GM12878 (cell line): ENCODE measurements around the gene ARMC6. TPM values are rescaled to one million over a fixed set of nuclear protein-coding genes. Genes with fewer than 3 reads are reported as not detected.
A peak's percentile ranks its signal among the peaks of the same experiment; 100 is the strongest.

ENCODE experiments used
- ATAC-seq: fragments of 200-7000 bp; cut with Tn5 transposase; 3 replicates; pipeline ENCODE4 v1.9.1; 2020; ENCODE audit warnings: mild to moderate bottlenecking, moderate library complexity
- BruUV-seq: library from RNA; stranded (reverse); fragments of 400-500 nt; replicated peaks from 2 replicates; lab custom pipeline; 2021; lab: Mats Ljungman, UMichigan
- CTCF ChIA-PET: fragments of 300-600 bp; sonication (Branson Sonifier 250); formaldehyde crosslinking; extraction: SDS; loops from one replicate; lab custom pipeline; 2021; ENCODE audit warnings: inconsistent platforms; lab: Yijun Ruan, JAX
- POLR2A ChIA-PET: fragments of 350-600 bp; formaldehyde crosslinking; extraction: SDS; loops from one replicate; lab custom pipeline; 2021; ENCODE audit warnings: inconsistent platforms; lab: Charles Lee
- RAD21 ChIA-PET: fragments of 300-600 bp; sonication (Branson Sonifier 250); formaldehyde crosslinking; loops from one replicate; lab custom pipeline; 2023; ENCODE audit warnings: antibody characterized with exemption; ENCODE audit not compliant: unreplicated experiment; lab: Charles Lee
- SMC1A ChIA-PET: fragments of 300-600 bp; sonication (Branson Sonifier 250); formaldehyde crosslinking; loops from one replicate; lab custom pipeline; 2023; ENCODE audit not compliant: unreplicated experiment, uncharacterized antibody; lab: Charles Lee
- DNase-seq: peaks from one replicate; pipeline ENCODE4 v3.0.0-alpha.2; 2011; ENCODE audit warnings: low read depth, low spot score
- FAIRE-seq: peaks from 3 replicates; lab custom pipeline; 2011; peaks lifted over from hg19 to GRCh38; lab: Jason Lieb, UNC
- H2AFZ ChIP-seq: 2 replicates; pipeline ENCODE4 v1.6.0; 2011; ENCODE audit warnings: low read depth, low read length, control low read depth; ENCODE audit not compliant: control insufficient read depth
- H3K27ac ChIP-seq: 2 replicates; pipeline ENCODE4 v1.5.1; 2011; ENCODE audit warnings: control low read depth; ENCODE audit not compliant: control insufficient read depth, insufficient read depth
- H3K27me3 ChIP-seq, 2 experiments: replicated peaks in 1 of 2; 2 replicates each; pipeline versions ENCODE4 v1.6.0 to v1.6.1; 2011; ENCODE audit warnings: low read length in 1 of 2; ENCODE audit not compliant: control insufficient read depth in 2 of 2, insufficient read depth in 2 of 2
- H3K36me3 ChIP-seq, 2 experiments: 2 replicates each; pipeline ENCODE4 v1.5.1; 2011; ENCODE audit warnings: low read length in 1 of 2; ENCODE audit not compliant: control insufficient read depth in 2 of 2, insufficient read depth in 2 of 2
- H3K4me1 ChIP-seq: 2 replicates; pipeline ENCODE4 v1.6.1; 2011; ENCODE audit warnings: mild to moderate bottlenecking, low read length, moderate library complexity, mixed read lengths; ENCODE audit not compliant: control insufficient read depth, insufficient read depth
- H3K4me2 ChIP-seq: 2 replicates; pipeline ENCODE4 v1.6.0; 2011; ENCODE audit warnings: control low read depth; ENCODE audit not compliant: control insufficient read depth, insufficient read depth
- H3K4me3 ChIP-seq: fragments of 200-600 bp; sonication (generic); 2 replicates; pipeline ENCODE4 v1.5.1; 2016
- H3K79me2 ChIP-seq: 2 replicates; pipeline ENCODE4 v1.6.0; 2011; ENCODE audit warnings: low read length; ENCODE audit not compliant: control insufficient read depth, insufficient read depth
- H3K9ac ChIP-seq: 2 replicates; pipeline ENCODE4 v1.8.0; 2011; ENCODE audit warnings: low read length, control low read depth, mixed read lengths; ENCODE audit not compliant: control insufficient read depth, insufficient read depth
- H3K9me3 ChIP-seq: replicated peaks from 3 replicates; pipeline ENCODE4 v1.5.1; 2011; ENCODE audit warnings: mild to moderate bottlenecking, low read length; ENCODE audit not compliant: control insufficient read depth, insufficient read depth
- H4K20me1 ChIP-seq: 2 replicates; pipeline ENCODE4 v1.6.0; 2011; ENCODE audit not compliant: control insufficient read depth, insufficient read depth
- ASH2L ChIP-seq: fragments of 300-600, 200-600 bp; sonication (generic); IDR thresholded peaks from 2 replicates; pipeline ENCODE4 v1.6.1; 2017; ENCODE audit warnings: low read depth, mild to moderate bottlenecking, borderline replicate concordance
- CBX5 ChIP-seq: sonication (generic); IDR thresholded peaks from 2 replicates; pipeline ENCODE4 v1.6.1; 2016; ENCODE audit warnings: low read depth, moderate library complexity, mild to moderate bottlenecking, inconsistent platforms
- DPF2 ChIP-seq: fragments of 450-650 bp; IDR thresholded peaks from 2 replicates; pipeline ENCODE4 v1.6.1; 2017; ENCODE audit warnings: mild to moderate bottlenecking
- EP300 ChIP-seq, 2 experiments: fragments of 150-350 bp in 1 of 2; IDR thresholded peaks; 2 replicates each; pipeline ENCODE4 v1.6.1; 2011 to 2012; ENCODE audit warnings: low read depth in 2 of 2, low read length in 2 of 2, borderline replicate concordance in 1 of 2, improper control_type of control experiment in 1 of 2, inconsistent platforms in 1 of 2; ENCODE audit not compliant: control insufficient read depth in 1 of 2
- GABPA ChIP-seq: IDR thresholded peaks from 2 replicates; pipeline ENCODE4 v1.6.1; 2014; ENCODE audit warnings: antibody characterized with exemption, low read depth, mild to moderate bottlenecking, inconsistent platforms
- HDAC2 ChIP-seq: fragments of 200-600 bp; sonication (generic); IDR thresholded peaks from 2 replicates; pipeline ENCODE4 v1.6.1; 2017
- MTA2 ChIP-seq: fragments of 450-650 bp; IDR thresholded peaks from 2 replicates; pipeline ENCODE4 v1.6.1; 2016; ENCODE audit warnings: low read depth, mild to moderate bottlenecking, moderate library complexity
- NFYA ChIP-seq: IDR thresholded peaks from 2 replicates; pipeline ENCODE4 v1.6.1; 2011; ENCODE audit warnings: low read depth, mild to moderate bottlenecking, low read length, improper control_type of control experiment, borderline replicate concordance
- NR2C2 ChIP-seq: IDR thresholded peaks from 2 replicates; pipeline ENCODE4 v1.6.1; 2011; ENCODE audit warnings: borderline replicate concordance, low read depth; ENCODE audit not compliant: control insufficient read depth, insufficient read length
- NRF1 ChIP-seq: conservative IDR thresholded peaks from 2 replicates; pipeline ENCODE4 v1.6.1; 2011; ENCODE audit warnings: mild to moderate bottlenecking, low read depth, low read length, improper control_type of control experiment
- POLR2A ChIP-seq: IDR thresholded peaks from 2 replicates; pipeline ENCODE4 v1.6.1; 2011; ENCODE audit warnings: low read depth, mild to moderate bottlenecking, low read length
- RFX5 ChIP-seq: IDR thresholded peaks from 2 replicates; pipeline ENCODE4 v1.6.1; 2011; ENCODE audit warnings: low read depth, low read length, improper control_type of control experiment
- RUNX3 ChIP-seq: IDR thresholded peaks from 2 replicates; pipeline ENCODE4 v1.6.1; 2012; ENCODE audit warnings: low read length, inconsistent platforms
- SMAD5 ChIP-seq: IDR thresholded peaks from 2 replicates; pipeline ENCODE4 v1.6.1; 2016; ENCODE audit warnings: antibody characterized with exemption, low read depth
- SUPT20H ChIP-seq: IDR thresholded peaks from 2 replicates; pipeline ENCODE4 v1.6.1; 2011; ENCODE audit warnings: low read depth, mild to moderate bottlenecking, low read length, moderate library complexity, borderline replicate concordance; ENCODE audit not compliant: control insufficient read depth
- TAF1 ChIP-seq: IDR thresholded peaks from 2 replicates; pipeline ENCODE4 v1.6.1; 2011; ENCODE audit warnings: mild to moderate bottlenecking, low read depth, low read length, borderline replicate concordance
- TARDBP ChIP-seq: IDR thresholded peaks from 2 replicates; pipeline ENCODE4 v1.6.1; 2016; ENCODE audit warnings: borderline replicate concordance
- TCF12 ChIP-seq: IDR thresholded peaks from 2 replicates; pipeline ENCODE4 v1.6.1; 2011; ENCODE audit warnings: low read depth, mild to moderate bottlenecking, low read length
- WGBS: methylation state at CpG from one replicate; pipeline ENCODE4 v1.1.6; 2016; ENCODE audit warnings: low lambda C conversion rate; ENCODE audit not compliant: insufficient replicate concordance, insufficient coverage; ENCODE audit errors: missing lambda C conversion rate; 5-methylcytosine and 5-hydroxymethylcytosine counted together
- in situ Hi-C: fragments of 300-500 bp; cut with MboI; formaldehyde crosslinking; loops from 9 replicates; pipeline ENCODE4 v1.14.3; 2018; ENCODE audit warnings: mixed read lengths
- intact Hi-C: fragments of 100-400 bp; cut with micrococcal nuclease; formaldehyde crosslinking; loops from one replicate; pipeline ENCODE4 v1.14.2; 2022; ENCODE audit not compliant: unreplicated experiment
- polyA plus RNA-seq, 11 experiments: library from polyadenylated mRNA; depleted of rRNA in 4 of 11; unstranded in 6 of 11; stranded (reverse) in 5 of 11; fragments of >200 nt; fragmentation: Nextera tagmentation in 4 of 11; fragmentation: Illumina TruSeq in 1 of 11; extraction: Ambion mirVana in 4 of 11; extraction: Trizol in 1 of 11; gene quantifications; 1 replicate in 1 of 11; 2 replicates in 10 of 11; pipeline versions ENCODE4 v1.2.1 to v1.2.3, GENCODE V29; 2011 to 2016; ENCODE audit warnings: inconsistent platforms in 2 of 11, missing spikeins in 2 of 11, low read depth in 1 of 11
- total RNA-seq, 4 experiments: library from RNA; depleted of rRNA in 3 of 4; stranded (reverse); fragments of >200 nt in 3 of 4; fragmentation: Illumina TruSeq in 1 of 4; extraction: Trizol in 1 of 4; gene quantifications; 2 replicates each; pipeline versions ENCODE4 v1.2.1 to v1.2.3, GENCODE V29; 2013 to 2021
- TF ChIP-seq, protein P1 (sequence below): fragments of 450-650 bp; IDR thresholded peaks from 2 replicates; pipeline ENCODE4 v1.6.1; 2016; ENCODE audit warnings: mild to moderate bottlenecking

The ARMC6 gene
- total and polyA plus RNA-seq, 10 of the 15 experiments (the other 5 are each of a cell fraction or from before 2014, with no cell fraction given): 1.1 to 64.4 (median 41.6) TPM

DNA sequence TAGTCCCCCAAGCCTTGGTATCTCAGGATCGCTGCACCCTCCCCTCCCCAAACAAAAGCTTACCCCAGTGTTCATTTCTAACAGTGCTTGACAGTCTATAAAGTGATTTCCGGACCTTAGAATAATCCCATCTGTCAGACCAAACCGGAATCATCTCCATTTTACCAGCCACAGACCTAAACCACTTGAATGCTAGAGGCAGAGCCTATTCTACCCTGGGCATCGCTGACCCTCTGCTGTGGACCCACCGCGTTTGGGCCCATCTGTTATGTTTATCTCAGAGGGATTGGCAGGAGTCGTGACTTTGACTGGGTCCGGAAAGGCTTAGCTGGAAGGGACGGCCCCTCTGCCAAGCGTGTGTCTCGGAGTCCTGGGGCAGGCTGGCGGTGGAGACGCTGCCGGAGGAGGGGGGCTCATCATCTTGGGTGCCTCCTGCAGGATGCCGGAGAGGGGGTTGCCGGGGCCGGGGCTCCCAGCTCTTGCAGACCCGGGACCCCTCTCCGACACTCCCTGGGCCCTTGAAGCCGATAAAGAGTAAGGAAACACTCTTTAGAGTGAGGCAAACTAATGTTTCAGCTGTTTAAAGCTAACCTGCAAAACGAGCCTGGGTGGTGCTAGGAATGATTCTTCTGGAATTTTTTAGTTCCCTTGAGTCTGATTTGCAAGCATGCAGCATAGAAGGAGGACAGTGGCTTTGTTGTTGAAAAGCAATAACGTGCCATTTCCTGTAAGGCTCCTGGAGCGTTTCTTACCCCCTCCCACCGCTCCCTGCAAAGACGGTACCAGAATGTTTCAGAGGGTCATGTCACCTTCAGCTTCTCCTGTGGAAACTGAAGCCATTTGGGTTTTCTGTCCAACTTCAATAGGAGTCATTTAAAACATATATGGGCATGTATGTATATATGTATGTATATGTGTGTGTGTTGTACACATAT lies 31.7 kb downstream of the ARMC6 start:
- H2AFZ ChIP-seq: peak overlapping the region; percentile 85
- FAIRE-seq: peak; percentile 61
- peaks cover 23% of the 10 kb centered on the region for H3K4me1 ChIP-seq
- BruUV-seq: TSS peak; percentile 47
- ChIA-PET SMC1A (no interaction called here), RAD21 (interaction anchor here (1.1 to 1.5 kb wide), 3 partner anchors 34 to 92 kb away, joined by 3 read pairs; no protein-coding TSS in a partner anchor), POLR2A (no interaction called here), CTCF (interaction anchor here (1.8 kb wide), 2 partner anchors 51 to 110 kb away, joined by 5 to 9 read pairs; no protein-coding TSS in a partner anchor)
- no peaks in the 10 kb centered on the region for H4K20me1 ChIP-seq
- H3K4me3 ChIP-seq: peak overlapping the region; percentile 95
- WGBS: under 1% methylated on average over 25 of the region's 25 CpGs
- no peaks in the 10 kb centered on the region for H3K9me3 ChIP-seq
- peak overlapping the region; percentile 94 for H3K4me2 ChIP-seq
- no peaks in the 10 kb centered on the region for H3K27me3 ChIP-seq
- in situ Hi-C loops (no loop called here), intact Hi-C loops (no loop called here)
- DNase-seq: no peak
- H3K27ac ChIP-seq: peak overlapping the region; percentile 89
- no peak for ATAC-seq
- peaks cover 26% of the 10 kb centered on the region for H3K79me2 ChIP-seq
- peaks cover 0 to 1% of the 10 kb centered on the region in 2 experiments; a peak in 2 of 4 replicates for H3K36me3 ChIP-seq
- H3K9ac ChIP-seq: peak overlapping the region; percentile 89
- no peak for TF ChIP-seq TARDBP
- no peak for TF ChIP-seq CBX5
- no peak for TF ChIP-seq NRF1
- no peak for TF ChIP-seq TCF12
- no peak for TF ChIP-seq RFX5
- peak; percentile 59 for TF ChIP-seq POLR2A
- no peak for TF ChIP-seq GABPA
- TF ChIP-seq RUNX3: 0 out of 2 replicates have a peak, but pooled peaks have one; percentile 19
- no peak for TF ChIP-seq MTA2
- TF ChIP-seq ASH2L: no peak
- no peak for TF ChIP-seq NR2C2
- no peak for TF ChIP-seq SMAD5
- no peak for TF ChIP-seq DPF2
- no peak for TF ChIP-seq TAF1
- no peak for TF ChIP-seq HDAC2
- TF ChIP-seq SUPT20H: no peak
- TF ChIP-seq EP300 (IDR thresholded peaks at IDR 0.05; ENCODE audit: borderline replicate concordance in 1 of 2, control insufficient read depth in 1 of 2, low read depth in 2 of 2, low read length in 2 of 2): no peak
- TF ChIP-seq NFYA: no peak
- TF ChIP-seq, protein P1, sequence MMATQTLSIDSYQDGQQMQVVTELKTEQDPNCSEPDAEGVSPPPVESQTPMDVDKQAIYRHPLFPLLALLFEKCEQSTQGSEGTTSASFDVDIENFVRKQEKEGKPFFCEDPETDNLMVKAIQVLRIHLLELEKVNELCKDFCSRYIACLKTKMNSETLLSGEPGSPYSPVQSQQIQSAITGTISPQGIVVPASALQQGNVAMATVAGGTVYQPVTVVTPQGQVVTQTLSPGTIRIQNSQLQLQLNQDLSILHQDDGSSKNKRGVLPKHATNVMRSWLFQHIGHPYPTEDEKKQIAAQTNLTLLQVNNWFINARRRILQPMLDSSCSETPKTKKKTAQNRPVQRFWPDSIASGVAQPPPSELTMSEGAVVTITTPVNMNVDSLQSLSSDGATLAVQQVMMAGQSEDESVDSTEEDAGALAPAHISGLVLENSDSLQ: peak; percentile 28; the same call in 1 of the 2 replicates
